H9 (cell line): Measurements from ENCODE around the gene LPAR1. TPM values are rescaled to one million over a fixed set of nuclear protein-coding genes. Genes with fewer than 3 reads are reported as not detected.

Experiments used
- DNase-seq: peaks from one replicate; pipeline ENCODE4 v3.0.0-alpha.2; 2017
- H2AFZ ChIP-seq: one replicate; pipeline ENCODE4 v1.6.1; 2013; ENCODE audit warnings: mild to moderate bottlenecking, low read length, control low read depth, moderate library complexity
- H2AK5ac ChIP-seq: 2 replicates; pipeline ENCODE4 v1.6.1; 2013; ENCODE audit warnings: low read length, control low read depth, mixed read lengths; ENCODE audit not compliant: insufficient read length
- H2BK120ac ChIP-seq: one replicate; pipeline ENCODE4 v1.6.1; 2013; ENCODE audit warnings: low read depth, mild to moderate bottlenecking, low read length, control low read depth, inconsistent platforms; ENCODE audit not compliant: poor library complexity, severe bottlenecking
- H2BK12ac ChIP-seq: 2 replicates; pipeline ENCODE4 v1.6.1; 2013; ENCODE audit warnings: low read length, control low read depth, mixed read lengths, low read depth; ENCODE audit not compliant: insufficient read length
- H2BK15ac ChIP-seq: 2 replicates; pipeline ENCODE4 v1.6.1; 2013; ENCODE audit warnings: low read depth, low read length, control low read depth
- H2BK20ac ChIP-seq: one replicate; pipeline ENCODE4 v1.6.1; 2013; ENCODE audit warnings: low read depth, mild to moderate bottlenecking, low read length, control low read depth, inconsistent platforms; ENCODE audit not compliant: poor library complexity, severe bottlenecking
- H2BK5ac ChIP-seq: 2 replicates; pipeline ENCODE4 v1.6.1; 2013; ENCODE audit warnings: low read length, control low read depth, mixed read lengths; ENCODE audit not compliant: insufficient read length
- H3K14ac ChIP-seq: 2 replicates; pipeline ENCODE4 v1.6.1; 2013; ENCODE audit warnings: low read length, control low read depth; ENCODE audit not compliant: insufficient read depth
- H3K18ac ChIP-seq: 2 replicates; pipeline ENCODE4 v1.6.1; 2013; ENCODE audit warnings: low read depth, mild to moderate bottlenecking, mixed read lengths, low read length, control low read depth; ENCODE audit not compliant: insufficient read length
- H3K23ac ChIP-seq: 2 replicates; pipeline ENCODE4 v1.6.1; 2013; ENCODE audit warnings: low read length, control low read depth, mixed read lengths, low read depth; ENCODE audit not compliant: insufficient read length
- H3K23me2 ChIP-seq: 2 replicates; pipeline ENCODE4 v1.6.1; 2013; ENCODE audit warnings: low read depth, mild to moderate bottlenecking, mixed read lengths, low read length, control low read depth; ENCODE audit not compliant: insufficient read length, poor library complexity, severe bottlenecking
- H3K27ac ChIP-seq: 2 replicates; pipeline ENCODE4 v1.5.1; 2013; ENCODE audit warnings: low read length, control low read depth, mixed read lengths, low read depth; ENCODE audit not compliant: insufficient read length
- H3K27me3 ChIP-seq: 2 replicates; pipeline ENCODE4 v1.6.1; 2013; ENCODE audit warnings: low read length, control low read depth, inconsistent platforms; ENCODE audit not compliant: insufficient read depth
- H3K4ac ChIP-seq: 2 replicates; pipeline ENCODE4 v1.6.1; 2013; ENCODE audit warnings: low read depth, mild to moderate bottlenecking, control low read depth, inconsistent platforms, low read length, moderate library complexity
- H3K4me1 ChIP-seq: 2 replicates; pipeline ENCODE4 v1.6.1; 2013; ENCODE audit warnings: low read length, control low read depth, inconsistent platforms; ENCODE audit not compliant: insufficient read depth
- H3K4me2 ChIP-seq: 2 replicates; pipeline ENCODE4 v1.6.1; 2013; ENCODE audit warnings: low read length, control low read depth, mixed read lengths; ENCODE audit not compliant: insufficient read length, insufficient read depth
- H3K56ac ChIP-seq: 2 replicates; pipeline ENCODE4 v1.6.1; 2013; ENCODE audit warnings: low read depth, mild to moderate bottlenecking, mixed read lengths, low read length, control low read depth; ENCODE audit not compliant: insufficient read length
- H3K79me1 ChIP-seq: 2 replicates; pipeline ENCODE4 v1.6.1; 2013; ENCODE audit warnings: low read depth, mild to moderate bottlenecking, moderate library complexity, low read length, control low read depth, inconsistent platforms; ENCODE audit not compliant: insufficient read depth, poor library complexity, severe bottlenecking
- H3K79me2 ChIP-seq: 2 replicates; pipeline ENCODE4 v1.6.1; 2013; ENCODE audit warnings: low read length, control low read depth, inconsistent platforms; ENCODE audit not compliant: insufficient read depth
- H3K9ac ChIP-seq: 2 replicates; pipeline ENCODE4 v1.6.1; 2013; ENCODE audit warnings: low read length, control low read depth, mixed read lengths; ENCODE audit not compliant: insufficient read length; ENCODE audit errors: extremely low read depth
- H3K9me3 ChIP-seq: one replicate; pipeline ENCODE4 v1.6.1; 2013; ENCODE audit warnings: low read depth, low read length, inconsistent platforms; ENCODE audit not compliant: control insufficient read depth
- H3T11ph ChIP-seq: one replicate; pipeline ENCODE4 v1.6.1; 2013; ENCODE audit warnings: mild to moderate bottlenecking, low read length, control low read depth, inconsistent platforms
- H4K20me1 ChIP-seq: one replicate; pipeline ENCODE4 v1.6.1; 2013; ENCODE audit not compliant: control insufficient read depth, insufficient read length, insufficient read depth
- H4K5ac ChIP-seq: 2 replicates; pipeline ENCODE4 v1.6.1; 2013; ENCODE audit warnings: low read depth, mild to moderate bottlenecking, mixed read lengths, low read length, control low read depth; ENCODE audit not compliant: insufficient read length
- H4K8ac ChIP-seq: replicated peaks from 2 replicates; pipeline ENCODE4 v1.6.1; 2013; ENCODE audit warnings: low read length, control low read depth, mixed read lengths, low read depth; ENCODE audit not compliant: insufficient read length
- H4K91ac ChIP-seq: 2 replicates; pipeline ENCODE4 v1.6.1; 2013; ENCODE audit warnings: low read depth, mild to moderate bottlenecking, moderate library complexity, mixed read lengths, low read length, control low read depth; ENCODE audit not compliant: insufficient read length
- H3K27ac Mint-ChIP-seq, 3 experiments: 2 replicates in 2 of 3; 3 replicates in 1 of 3; pipeline ENCODE4 v1.8.0; 2020 to 2021; ENCODE audit warnings: mixed read lengths in 3 of 3, mild to moderate bottlenecking in 1 of 3, moderate library complexity in 1 of 3
- H3K27me3 Mint-ChIP-seq: 2 replicates; pipeline ENCODE4 v1.8.0; 2021; ENCODE audit warnings: low read depth, mild to moderate bottlenecking, moderate library complexity, mixed read lengths
- H3K36me3 Mint-ChIP-seq, 3 experiments: 2 replicates in 2 of 3; 3 replicates in 1 of 3; pipeline ENCODE4 v1.8.0; 2020 to 2021; ENCODE audit warnings: low read depth in 3 of 3, mixed read lengths in 3 of 3; ENCODE audit not compliant: insufficient read depth in 1 of 3
- H3K4me1 Mint-ChIP-seq, 2 experiments: 2 replicates each; pipeline ENCODE4 v1.8.0; 2020; ENCODE audit warnings: mixed read lengths in 2 of 2
- H3K4me3 Mint-ChIP-seq, 2 experiments: 2 replicates in 1 of 2; 3 replicates in 1 of 2; pipeline ENCODE4 v1.8.0; 2020 to 2021; ENCODE audit warnings: mild to moderate bottlenecking in 2 of 2, mixed read lengths in 2 of 2, moderate library complexity in 1 of 2
- H3K9me3 Mint-ChIP-seq, 2 experiments: 2 replicates in 1 of 2; 3 replicates in 1 of 2; pipeline ENCODE4 v1.8.0; 2020; ENCODE audit warnings: mild to moderate bottlenecking in 2 of 2, mixed read lengths in 2 of 2, moderate library complexity in 1 of 2
- WGBS: extraction: QIAGEN DNeasy Blood & Tissue Kit; methylation state at CpG from one replicate; pipeline ENCODE4 v1.1.7; 2013; ENCODE audit warnings: missing lambda C conversion rate, low lambda C conversion rate, mixed read lengths; ENCODE audit not compliant: insufficient read length; ENCODE audit errors: extremely low coverage; 5-methylcytosine and 5-hydroxymethylcytosine counted together
- total RNA-seq: library from RNA; stranded (reverse); gene quantifications from 2 replicates; pipeline ENCODE4 v1.2.1, GENCODE V29; 2021
- TF ChIP-seq, protein P1 (sequence below): fragments of 200-600 bp; sonication (generic); conservative IDR thresholded peaks from 3 replicates; pipeline ENCODE4 v1.8.0; 2021; ENCODE audit warnings: antibody characterized with exemption, mild to moderate bottlenecking

Gene LPAR1
- total RNA-seq, 1 experiment from 2014 or later, result 1.3 TPM

DNA sequence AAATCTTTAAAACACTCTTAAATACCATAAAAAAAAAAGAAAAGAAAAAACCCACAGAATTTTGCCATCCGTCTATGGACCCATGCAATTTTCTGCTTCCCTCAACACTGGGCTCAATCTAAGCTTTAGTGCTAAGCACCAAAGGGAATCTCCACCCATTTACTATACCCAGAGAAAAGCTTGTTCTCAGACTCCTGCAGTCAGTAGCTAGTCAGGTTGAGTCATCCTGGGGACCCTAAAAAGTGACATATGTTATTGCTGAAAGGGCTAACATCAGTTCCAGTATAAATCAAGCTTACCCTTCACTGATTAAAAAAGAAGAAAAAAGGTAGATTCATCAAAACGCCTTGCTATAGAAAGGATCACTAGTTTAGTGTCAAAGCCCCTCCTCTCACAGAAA is 192.1 kb downstream of the LPAR1 start:
- no peaks in the 10 kb centered on the region for H3K27me3 ChIP-seq
- no peak overlapping the region for H2BK15ac ChIP-seq
- H3K9me3 ChIP-seq, result no peaks in the 10 kb centered on the region
- H3K18ac ChIP-seq, result no peak overlapping the region
- WGBS, result no CpG with 5 or more reads among the region's 2 CpGs
- no peaks in the 10 kb centered on the region for H4K20me1 ChIP-seq
- no peak overlapping the region for H3K4me2 ChIP-seq
- no peak overlapping the region for H3K27ac ChIP-seq
- no peak overlapping the region for H3K23ac ChIP-seq
- no peaks in the 10 kb centered on the region for H3K27me3 Mint-ChIP-seq
- no peak overlapping the region for H3T11ph ChIP-seq
- no peak overlapping the region for H3K27ac Mint-ChIP-seq
- no peak overlapping the region for H3K14ac ChIP-seq
- H3K79me1 ChIP-seq, result no peaks in the 10 kb centered on the region
- H3K4ac ChIP-seq, result no peak overlapping the region
- no peak overlapping the region for H3K56ac ChIP-seq
- TF ChIP-seq, protein P1, sequence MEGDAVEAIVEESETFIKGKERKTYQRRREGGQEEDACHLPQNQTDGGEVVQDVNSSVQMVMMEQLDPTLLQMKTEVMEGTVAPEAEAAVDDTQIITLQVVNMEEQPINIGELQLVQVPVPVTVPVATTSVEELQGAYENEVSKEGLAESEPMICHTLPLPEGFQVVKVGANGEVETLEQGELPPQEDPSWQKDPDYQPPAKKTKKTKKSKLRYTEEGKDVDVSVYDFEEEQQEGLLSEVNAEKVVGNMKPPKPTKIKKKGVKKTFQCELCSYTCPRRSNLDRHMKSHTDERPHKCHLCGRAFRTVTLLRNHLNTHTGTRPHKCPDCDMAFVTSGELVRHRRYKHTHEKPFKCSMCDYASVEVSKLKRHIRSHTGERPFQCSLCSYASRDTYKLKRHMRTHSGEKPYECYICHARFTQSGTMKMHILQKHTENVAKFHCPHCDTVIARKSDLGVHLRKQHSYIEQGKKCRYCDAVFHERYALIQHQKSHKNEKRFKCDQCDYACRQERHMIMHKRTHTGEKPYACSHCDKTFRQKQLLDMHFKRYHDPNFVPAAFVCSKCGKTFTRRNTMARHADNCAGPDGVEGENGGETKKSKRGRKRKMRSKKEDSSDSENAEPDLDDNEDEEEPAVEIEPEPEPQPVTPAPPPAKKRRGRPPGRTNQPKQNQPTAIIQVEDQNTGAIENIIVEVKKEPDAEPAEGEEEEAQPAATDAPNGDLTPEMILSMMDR, result no peak
- no peak overlapping the region for H4K5ac ChIP-seq
- H3K4me1 Mint-ChIP-seq, result no peaks in the 10 kb centered on the region
- no peak overlapping the region for H2BK20ac ChIP-seq
- H3K4me1 ChIP-seq, result no peaks in the 10 kb centered on the region
- no peak overlapping the region for H4K8ac ChIP-seq
- no peak for DNase-seq
- no peak overlapping the region for H2BK5ac ChIP-seq
- no peak overlapping the region for H3K9ac ChIP-seq
- H4K91ac ChIP-seq, result no peak overlapping the region
- no peaks in the 10 kb centered on the region; a peak in 1 of 7 replicates for H3K36me3 Mint-ChIP-seq
- H2BK120ac ChIP-seq, result no peak overlapping the region
- no peaks in the 10 kb centered on the region for H3K23me2 ChIP-seq
- peaks cover 0 to 2% of the 10 kb centered on the region in 2 experiments; a peak in 1 of 5 replicates for H3K9me3 Mint-ChIP-seq
- no peak overlapping the region for H2AK5ac ChIP-seq
- H3K79me2 ChIP-seq, result no peaks in the 10 kb centered on the region
- H3K4me3 Mint-ChIP-seq, result no peak overlapping the region
- H2AFZ ChIP-seq, result no peak overlapping the region
- no peak overlapping the region for H2BK12ac ChIP-seq
